ENCODE data around the gene PIP5K1B. TPM values are rescaled to one million over a fixed set of nuclear protein-coding genes. Genes with fewer than 3 reads are reported as not detected.
A peak's percentile ranks its signal among the peaks of the same experiment; 100 is the strongest.

Gene PIP5K1B
- total RNA-seq, 1 experiment from 2014 or later, result not detected

DNA sequence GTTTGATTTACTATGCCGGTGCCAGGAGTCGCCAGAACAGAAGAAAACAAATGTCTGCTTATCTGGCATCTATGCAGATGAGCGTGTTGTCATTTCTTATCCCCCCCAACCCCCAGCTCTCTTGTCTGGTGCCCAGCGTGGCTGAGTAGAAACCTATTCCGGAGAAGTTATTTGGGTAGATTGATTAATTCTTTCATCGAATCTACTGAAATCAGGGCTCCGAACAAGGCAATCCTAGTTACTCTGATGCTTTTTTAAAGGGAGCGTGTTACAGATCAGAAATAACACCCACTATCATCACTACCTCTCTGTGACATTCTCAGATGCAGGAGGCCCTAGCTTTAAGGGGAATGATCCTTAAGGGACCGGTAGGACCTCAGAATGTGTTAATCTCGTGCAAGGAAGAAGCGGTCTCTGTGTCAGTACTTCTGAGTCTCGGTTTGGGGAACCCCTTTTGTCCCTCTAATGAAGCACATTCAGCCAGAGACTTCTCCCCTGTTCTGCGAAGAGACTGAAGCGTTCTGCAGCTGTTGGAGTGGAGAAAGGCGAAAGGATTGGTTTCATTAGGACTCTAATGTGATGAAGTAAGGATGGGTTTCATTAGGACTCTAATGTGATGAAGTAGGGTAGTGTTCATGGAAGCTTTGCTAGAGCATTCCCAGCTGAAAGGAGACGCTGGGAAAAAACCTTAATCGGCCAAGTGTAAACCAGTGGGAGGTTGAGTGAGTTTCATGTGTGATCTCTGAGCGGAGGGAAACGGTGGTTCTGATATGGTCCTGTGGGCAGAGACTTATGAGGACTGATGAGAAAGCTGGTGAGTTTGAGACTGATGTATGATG is 1.5 kb downstream of the PIP5K1B start:
- peak; percentile 1 for DNase-seq (ENCODE audit: low spot score)
- Histone ChIP-seq H3K36me3 (ENCODE audit: insufficient read depth, low read length, poor library complexity, severe bottlenecking) (no peaks in the 10 kb centered on the region), H3K9me3 (ENCODE audit: low read depth, low read length, poor library complexity, severe bottlenecking) (no peaks in the 10 kb centered on the region), H3K27me3 (replicated peaks; ENCODE audit: insufficient read depth, low read depth, low read length, poor library complexity) (peaks cover 81% of the 10 kb centered on the region), H3K27ac (ENCODE audit: low read depth, low read length, poor library complexity, severe bottlenecking) (no peak overlapping the region), H3K4me1 (ENCODE audit: insufficient read depth, low read length, poor library complexity, severe bottlenecking) (no peaks in the 10 kb centered on the region), H3K4me3 (ENCODE audit: low read depth, low read length, poor library complexity, severe bottlenecking) (no peak overlapping the region)
- TF ChIP-seq EZH2 (IDR thresholded peaks at IDR 0.05; ENCODE audit: borderline replicate concordance, low read depth, low read length, poor library complexity, severe bottlenecking), result no peak
- TF ChIP-seq, protein P1, sequence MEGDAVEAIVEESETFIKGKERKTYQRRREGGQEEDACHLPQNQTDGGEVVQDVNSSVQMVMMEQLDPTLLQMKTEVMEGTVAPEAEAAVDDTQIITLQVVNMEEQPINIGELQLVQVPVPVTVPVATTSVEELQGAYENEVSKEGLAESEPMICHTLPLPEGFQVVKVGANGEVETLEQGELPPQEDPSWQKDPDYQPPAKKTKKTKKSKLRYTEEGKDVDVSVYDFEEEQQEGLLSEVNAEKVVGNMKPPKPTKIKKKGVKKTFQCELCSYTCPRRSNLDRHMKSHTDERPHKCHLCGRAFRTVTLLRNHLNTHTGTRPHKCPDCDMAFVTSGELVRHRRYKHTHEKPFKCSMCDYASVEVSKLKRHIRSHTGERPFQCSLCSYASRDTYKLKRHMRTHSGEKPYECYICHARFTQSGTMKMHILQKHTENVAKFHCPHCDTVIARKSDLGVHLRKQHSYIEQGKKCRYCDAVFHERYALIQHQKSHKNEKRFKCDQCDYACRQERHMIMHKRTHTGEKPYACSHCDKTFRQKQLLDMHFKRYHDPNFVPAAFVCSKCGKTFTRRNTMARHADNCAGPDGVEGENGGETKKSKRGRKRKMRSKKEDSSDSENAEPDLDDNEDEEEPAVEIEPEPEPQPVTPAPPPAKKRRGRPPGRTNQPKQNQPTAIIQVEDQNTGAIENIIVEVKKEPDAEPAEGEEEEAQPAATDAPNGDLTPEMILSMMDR (conservative IDR thresholded peaks at IDR 0.05; ENCODE audit: low read depth, low read length), result no peak
- CTCF ChIA-PET, result no interaction called here
- POLR2A ChIA-PET (ENCODE audit: low non-redundant PET), result no interaction called here
- no TSS peak for BruUV-seq (replicated peaks)
- intact Hi-C loops (cut with micrococcal nuclease; ENCODE audit: unreplicated experiment), result no loop called here

DNA sequence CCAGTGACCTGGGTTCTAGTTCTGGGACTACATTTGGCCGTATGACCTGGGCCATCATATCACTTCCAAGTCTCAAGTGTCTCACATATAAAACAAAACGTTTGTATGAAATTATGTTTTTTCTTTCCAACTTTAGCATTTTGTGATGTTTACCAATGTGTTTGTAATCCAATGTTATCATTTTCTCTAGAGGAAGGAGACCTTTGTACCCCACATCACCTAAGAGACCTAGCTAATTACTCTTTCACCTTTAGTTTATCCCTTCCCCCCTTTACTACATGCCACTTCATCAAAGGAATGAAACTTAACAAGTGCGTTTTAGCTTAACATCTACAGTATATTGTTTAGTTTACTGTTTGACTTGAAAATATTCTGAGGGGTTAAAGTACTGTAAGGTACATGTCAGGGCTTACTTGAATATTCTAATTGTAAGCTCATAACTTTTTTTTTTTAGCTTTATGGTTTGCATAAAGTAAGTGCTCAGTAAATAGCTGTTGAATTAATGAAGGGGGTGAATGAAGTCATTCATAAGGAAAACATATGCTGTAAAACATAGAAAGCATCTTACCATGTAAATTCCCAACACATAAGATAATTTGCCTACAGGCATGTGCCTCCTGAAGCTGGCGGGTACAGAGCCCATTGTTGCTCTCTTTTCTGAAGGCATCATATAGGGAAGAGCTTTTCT is 2.9 kb downstream of the PIP5K1B start:
- no peak for TF ChIP-seq EZH2 (IDR thresholded peaks at IDR 0.05; ENCODE audit: borderline replicate concordance, low read depth, low read length, poor library complexity, severe bottlenecking)
- TF ChIP-seq, protein P1 (conservative IDR thresholded peaks at IDR 0.05; ENCODE audit: low read depth, low read length), result no peak
- POLR2A ChIA-PET (ENCODE audit: low non-redundant PET), result no interaction called here
- H3K27me3 ChIP-seq (replicated peaks; ENCODE audit: insufficient read depth, low read depth, low read length, poor library complexity), result peaks cover 72% of the 10 kb centered on the region
- intact Hi-C loops (cut with micrococcal nuclease; ENCODE audit: unreplicated experiment), result no loop called here
- no TSS peak for BruUV-seq (replicated peaks)
- H3K4me3 ChIP-seq (ENCODE audit: low read depth, low read length, poor library complexity, severe bottlenecking), result no peak overlapping the region
- DNase-seq (ENCODE audit: low spot score), result no peak
- H3K4me1 ChIP-seq (ENCODE audit: insufficient read depth, low read length, poor library complexity, severe bottlenecking), result no peaks in the 10 kb centered on the region
- CTCF ChIA-PET, result no interaction called here
- H3K9me3 ChIP-seq (ENCODE audit: low read depth, low read length, poor library complexity, severe bottlenecking), result no peaks in the 10 kb centered on the region
- H3K36me3 ChIP-seq (ENCODE audit: insufficient read depth, low read length, poor library complexity, severe bottlenecking), result no peaks in the 10 kb centered on the region
- no peak overlapping the region for H3K27ac ChIP-seq (ENCODE audit: low read depth, low read length, poor library complexity, severe bottlenecking)

DNA sequence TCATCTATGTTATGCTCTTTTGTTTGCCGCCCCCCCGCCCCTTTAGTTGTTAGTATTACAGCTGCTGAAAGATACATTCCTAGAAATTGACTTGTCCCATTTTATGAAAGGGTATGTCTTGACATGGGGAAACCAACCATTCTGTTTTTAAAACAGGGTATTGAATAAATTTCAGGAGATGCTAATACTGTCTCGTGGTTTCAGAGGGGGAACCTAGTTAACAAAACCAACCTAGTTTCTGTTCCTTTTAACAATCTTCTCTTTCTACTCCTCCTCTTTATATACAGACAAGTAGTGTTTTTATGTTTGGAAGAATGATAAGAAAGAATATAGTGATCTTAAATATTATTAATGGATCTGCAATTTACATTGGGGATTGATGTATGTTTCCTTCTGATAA is 3.5 kb downstream of the PIP5K1B start:
- CTCF ChIA-PET, result no interaction called here

More for the DNA sequence above, 3.5 kb downstream of the PIP5K1B start:
- POLR2A ChIA-PET (ENCODE audit: low non-redundant PET), result no interaction called here
- TF ChIP-seq EZH2 (IDR thresholded peaks at IDR 0.05; ENCODE audit: borderline replicate concordance, low read depth, low read length, poor library complexity, severe bottlenecking), result no peak
- TF ChIP-seq, protein P1 (conservative IDR thresholded peaks at IDR 0.05; ENCODE audit: low read depth, low read length), result no peak
- H3K36me3 ChIP-seq (ENCODE audit: insufficient read depth, low read length, poor library complexity, severe bottlenecking), result no peaks in the 10 kb centered on the region
- H3K4me3 ChIP-seq (ENCODE audit: low read depth, low read length, poor library complexity, severe bottlenecking), result no peak overlapping the region
- H3K9me3 ChIP-seq (ENCODE audit: low read depth, low read length, poor library complexity, severe bottlenecking), result no peaks in the 10 kb centered on the region
- intact Hi-C loops (cut with micrococcal nuclease; ENCODE audit: unreplicated experiment), result no loop called here
- H3K4me1 ChIP-seq (ENCODE audit: insufficient read depth, low read length, poor library complexity, severe bottlenecking), result no peaks in the 10 kb centered on the region
- peaks cover 69% of the 10 kb centered on the region for H3K27me3 ChIP-seq (replicated peaks; ENCODE audit: insufficient read depth, low read depth, low read length, poor library complexity)
- no peak overlapping the region for H3K27ac ChIP-seq (ENCODE audit: low read depth, low read length, poor library complexity, severe bottlenecking)
- DNase-seq (ENCODE audit: low spot score), result no peak
- no TSS peak for BruUV-seq (replicated peaks)
